ENCODE data around the gene SH3TC2. TPM values are rescaled to one million over a fixed set of nuclear protein-coding genes. Genes with fewer than 3 reads are reported as not detected.

Gene SH3TC2
- polyA plus RNA-seq, 1 donor (not counting 4 experiments of a cell fraction or from before 2014, with no cell fraction given), result 19.0 TPM

DNA sequence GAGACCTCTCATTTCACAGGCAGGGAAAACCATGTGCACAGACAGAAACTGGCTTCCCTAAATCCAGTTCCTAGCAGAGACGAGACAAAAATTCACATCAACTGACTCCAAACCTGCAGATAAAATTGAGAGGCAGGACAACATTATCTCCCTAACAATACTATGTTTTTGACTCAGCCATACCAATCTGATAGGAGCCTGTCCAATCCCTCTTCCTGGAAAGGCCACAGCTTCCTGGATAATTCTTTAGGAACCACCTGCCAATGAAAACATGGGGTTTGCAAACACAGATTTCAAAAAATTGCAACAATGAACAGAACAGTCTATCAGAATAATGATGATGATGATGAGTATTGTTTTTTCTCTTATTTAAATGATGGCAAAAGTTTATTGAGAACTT lies 22.4 kb downstream of the SH3TC2 start:
- FAIRE-seq, result no peak
- no peak overlapping the region for H3K4me3 ChIP-seq (ENCODE audit: control insufficient read depth in 2 of 3, extremely low read depth in 1 of 3, insufficient read depth in 2 of 3, low read depth in 1 of 3, low read length in 3 of 3)
- H2AFZ ChIP-seq (ENCODE audit: control insufficient read depth, low read length), result no peak overlapping the region
- H3K9ac ChIP-seq (ENCODE audit: control insufficient read depth, extremely low read depth, insufficient read depth, low read length), result no peak overlapping the region
- no peak overlapping the region for H3K4me2 ChIP-seq (ENCODE audit: control insufficient read depth, extremely low read depth, insufficient read depth, low read depth, low read length)
- no peaks in the 10 kb centered on the region for H3K79me2 ChIP-seq (ENCODE audit: control insufficient read depth, insufficient read depth, low read length)
- H3K36me3 ChIP-seq (ENCODE audit: control insufficient read depth in 2 of 2, extremely low read depth in 1 of 2, insufficient read depth in 2 of 2, low read length in 2 of 2), result peaks cover 26% of the 10 kb centered on the region in 2 experiments
- no peaks in the 10 kb centered on the region for H3K9me1 ChIP-seq (ENCODE audit: control insufficient read depth, extremely low read depth, insufficient read depth, low read length)
- H4K20me1 ChIP-seq (ENCODE audit: control insufficient read depth, extremely low read depth, insufficient read depth, low read length), result no peaks in the 10 kb centered on the region
- no peaks in the 10 kb centered on the region for H3K27me3 ChIP-seq (ENCODE audit: control insufficient read depth, extremely low read depth, insufficient read depth, low read length)
- H3K9me3 ChIP-seq (ENCODE audit: control insufficient read depth, low read depth, low read length), result no peaks in the 10 kb centered on the region
- no peaks in the 10 kb centered on the region for H3K4me1 ChIP-seq (ENCODE audit: control insufficient read depth, extremely low read depth, insufficient read depth, low read length)
- no peak for DNase-seq (ENCODE audit: low read depth, low spot score)
- dilution Hi-C loops (cut with MboI; ENCODE audit: extremely low pct_ligation_motif_present, low sequenced_read_pairs), result no loop called here
- no peak overlapping the region for H3K27ac ChIP-seq (ENCODE audit: control insufficient read depth, insufficient read depth, low read length)
- TF ChIP-seq, protein P1, sequence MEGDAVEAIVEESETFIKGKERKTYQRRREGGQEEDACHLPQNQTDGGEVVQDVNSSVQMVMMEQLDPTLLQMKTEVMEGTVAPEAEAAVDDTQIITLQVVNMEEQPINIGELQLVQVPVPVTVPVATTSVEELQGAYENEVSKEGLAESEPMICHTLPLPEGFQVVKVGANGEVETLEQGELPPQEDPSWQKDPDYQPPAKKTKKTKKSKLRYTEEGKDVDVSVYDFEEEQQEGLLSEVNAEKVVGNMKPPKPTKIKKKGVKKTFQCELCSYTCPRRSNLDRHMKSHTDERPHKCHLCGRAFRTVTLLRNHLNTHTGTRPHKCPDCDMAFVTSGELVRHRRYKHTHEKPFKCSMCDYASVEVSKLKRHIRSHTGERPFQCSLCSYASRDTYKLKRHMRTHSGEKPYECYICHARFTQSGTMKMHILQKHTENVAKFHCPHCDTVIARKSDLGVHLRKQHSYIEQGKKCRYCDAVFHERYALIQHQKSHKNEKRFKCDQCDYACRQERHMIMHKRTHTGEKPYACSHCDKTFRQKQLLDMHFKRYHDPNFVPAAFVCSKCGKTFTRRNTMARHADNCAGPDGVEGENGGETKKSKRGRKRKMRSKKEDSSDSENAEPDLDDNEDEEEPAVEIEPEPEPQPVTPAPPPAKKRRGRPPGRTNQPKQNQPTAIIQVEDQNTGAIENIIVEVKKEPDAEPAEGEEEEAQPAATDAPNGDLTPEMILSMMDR (optimal IDR thresholded peaks at IDR 0.05 in 1 of 3, IDR thresholded peaks at IDR 0.05 in 1 of 3, conservative IDR thresholded peaks at IDR 0.05 in 1 of 3; ENCODE audit: extremely low read depth in 1 of 3, insufficient read depth in 2 of 3, low read length in 3 of 3), result no peak
- TF ChIP-seq EZH2 (IDR thresholded peaks at IDR 0.05; ENCODE audit: low read length), result no peak

DNA sequence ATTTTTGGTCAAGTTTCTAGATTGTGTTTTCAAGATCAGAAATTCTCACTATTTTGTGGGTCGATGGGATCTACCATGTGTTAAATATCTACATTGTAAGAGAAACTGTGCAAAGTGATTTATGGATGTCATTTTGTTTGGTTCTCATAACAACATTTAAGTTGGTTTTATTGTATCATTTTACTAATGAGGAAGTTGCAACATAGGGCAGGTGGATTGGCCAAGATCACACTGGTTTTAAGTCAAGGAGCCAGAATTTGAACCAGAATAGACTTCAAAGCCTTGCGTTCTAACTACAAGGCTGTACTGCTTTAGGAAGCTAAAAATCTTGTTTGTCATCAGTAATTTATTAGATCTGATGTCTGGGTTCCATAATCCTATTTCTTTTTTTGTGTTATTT lies 23.4 kb downstream of the SH3TC2 start:
- DNase-seq (ENCODE audit: low read depth, low spot score) (no peak), FAIRE-seq (no peak)
- H3K27ac ChIP-seq (ENCODE audit: control insufficient read depth, insufficient read depth, low read length), result no peak overlapping the region
- H2AFZ ChIP-seq (ENCODE audit: control insufficient read depth, low read length), result no peak overlapping the region
- H3K27me3 ChIP-seq (ENCODE audit: control insufficient read depth, extremely low read depth, insufficient read depth, low read length), result no peaks in the 10 kb centered on the region
- no peaks in the 10 kb centered on the region for H4K20me1 ChIP-seq (ENCODE audit: control insufficient read depth, extremely low read depth, insufficient read depth, low read length)
- H3K9me3 ChIP-seq (ENCODE audit: control insufficient read depth, low read depth, low read length), result no peaks in the 10 kb centered on the region
- dilution Hi-C loops (cut with MboI; ENCODE audit: extremely low pct_ligation_motif_present, low sequenced_read_pairs), result no loop called here
- H3K79me2 ChIP-seq (ENCODE audit: control insufficient read depth, insufficient read depth, low read length), result no peaks in the 10 kb centered on the region
- H3K4me2 ChIP-seq (ENCODE audit: control insufficient read depth, extremely low read depth, insufficient read depth, low read depth, low read length), result no peak overlapping the region
- no peak overlapping the region for H3K4me3 ChIP-seq (ENCODE audit: control insufficient read depth in 2 of 3, extremely low read depth in 1 of 3, insufficient read depth in 2 of 3, low read depth in 1 of 3, low read length in 3 of 3)
- no peak overlapping the region for H3K9ac ChIP-seq (ENCODE audit: control insufficient read depth, extremely low read depth, insufficient read depth, low read length)
- peaks cover 26 to 27% of the 10 kb centered on the region in 2 experiments for H3K36me3 ChIP-seq (ENCODE audit: control insufficient read depth in 2 of 2, extremely low read depth in 1 of 2, insufficient read depth in 2 of 2, low read length in 2 of 2)
- no peaks in the 10 kb centered on the region for H3K9me1 ChIP-seq (ENCODE audit: control insufficient read depth, extremely low read depth, insufficient read depth, low read length)
- TF ChIP-seq, protein P1 (optimal IDR thresholded peaks at IDR 0.05 in 1 of 3, IDR thresholded peaks at IDR 0.05 in 1 of 3, conservative IDR thresholded peaks at IDR 0.05 in 1 of 3; ENCODE audit: extremely low read depth in 1 of 3, insufficient read depth in 2 of 3, low read length in 3 of 3), result no peak
- TF ChIP-seq EZH2 (IDR thresholded peaks at IDR 0.05; ENCODE audit: low read length), result no peak
- no peaks in the 10 kb centered on the region for H3K4me1 ChIP-seq (ENCODE audit: control insufficient read depth, extremely low read depth, insufficient read depth, low read length)

Measured in keratinocyte (primary cell).